Suprapubic skin (tissue), 4 donors: ENCODE data around the gene ZNF560. TPM values are rescaled to one million over a fixed set of nuclear protein-coding genes. Genes with fewer than 3 reads are reported as not detected.

Experiments
- DNase-seq, 2 donors: peaks; one replicate each; pipeline ENCODE4 v3.0.0-alpha.2; 2019; ENCODE audit warnings: low spot score in 2 of 2
- H3K27ac ChIP-seq: fragments of 200-600 bp; sonication (generic); one replicate; pipeline ENCODE4 v1.5.1; 2019
- H3K27me3 ChIP-seq: fragments of 200-600 bp; sonication (generic); one replicate; pipeline ENCODE4 v1.5.1; 2019
- H3K36me3 ChIP-seq: fragments of 200-600 bp; sonication (generic); one replicate; pipeline ENCODE4 v1.5.1; 2019
- H3K4me1 ChIP-seq: fragments of 200-600 bp; sonication (generic); one replicate; pipeline ENCODE4 v1.5.1; 2019
- H3K4me3 ChIP-seq: fragments of 200-600 bp; sonication (generic); one replicate; pipeline ENCODE4 v1.5.1; 2019; ENCODE audit warnings: mild to moderate bottlenecking
- H3K9me3 ChIP-seq: fragments of 200-600 bp; sonication (generic); one replicate; pipeline ENCODE4 v1.5.1; 2019
- CTCF ChIP-seq, 2 donors: fragments of 200-600 bp in 1 of 2; fragments of 450-650 bp in 1 of 2; sonication (generic) in 1 of 2; IDR thresholded peaks; one replicate each; pipeline ENCODE4 v1.5.1; 2016 to 2019; ENCODE audit warnings: antibody characterized with exemption in 2 of 2, mild to moderate bottlenecking in 1 of 2, moderate library complexity in 1 of 2
- EP300 ChIP-seq: sonication (generic); formaldehyde crosslinking; IDR thresholded peaks from one replicate; pipeline ENCODE4 v1.6.1; 2017; ENCODE audit warnings: antibody characterized with exemption
- POLR2A ChIP-seq, 2 donors: fragments of 450-650 bp; IDR thresholded peaks; one replicate each; pipeline ENCODE4 v1.6.1; 2017; ENCODE audit warnings: antibody characterized with exemption in 2 of 2, mild to moderate bottlenecking in 2 of 2, moderate library complexity in 2 of 2
- POLR2AphosphoS5 ChIP-seq, 3 donors: sonication (generic); formaldehyde crosslinking; IDR thresholded peaks; one replicate each; pipeline ENCODE4 v1.6.1; 2017; ENCODE audit warnings: antibody characterized with exemption in 3 of 3
- WGBS: methylation state at CpG from one replicate; pipeline ENCODE4 v1.1.5; 2018; 5-methylcytosine and 5-hydroxymethylcytosine counted together
- total RNA-seq, 4 donors: library from RNA; depleted of rRNA; stranded (reverse); fragments of >200 nt; gene quantifications; one replicate each; pipeline ENCODE4 v1.1.0, GENCODE V29; 2016

Gene ZNF560
- total RNA-seq, 4 donors from 2014 or later = 0.38 TPM; not detected in 3

GRCh38 chr19:9507285-9507684 lies 8.9 kb upstream of the ZNF560 start:
- Histone ChIP-seq H3K4me3 (no peak overlapping the region), H3K27me3 (no peaks in the 10 kb centered on the region), H3K27ac (no peak overlapping the region), H3K4me1 (no peaks in the 10 kb centered on the region), H3K9me3 (peaks cover 47% of the 10 kb centered on the region), H3K36me3 (no peaks in the 10 kb centered on the region)
- no peak for DNase-seq
- no peak for TF ChIP-seq POLR2A (IDR thresholded peaks at IDR 0.05)
- no peak for TF ChIP-seq EP300
- no peak for TF ChIP-seq POLR2AphosphoS5 (IDR thresholded peaks at IDR 0.05)
- no peak for TF ChIP-seq CTCF (IDR thresholded peaks at IDR 0.05)
- WGBS = 87% methylated on average over 3 of the region's 3 CpGs

GRCh38 chr19:9500796-9501195 lies 2.4 kb upstream of the ZNF560 start:
- 90% methylated on average over 1 of the region's 1 CpG for WGBS

DNA sequence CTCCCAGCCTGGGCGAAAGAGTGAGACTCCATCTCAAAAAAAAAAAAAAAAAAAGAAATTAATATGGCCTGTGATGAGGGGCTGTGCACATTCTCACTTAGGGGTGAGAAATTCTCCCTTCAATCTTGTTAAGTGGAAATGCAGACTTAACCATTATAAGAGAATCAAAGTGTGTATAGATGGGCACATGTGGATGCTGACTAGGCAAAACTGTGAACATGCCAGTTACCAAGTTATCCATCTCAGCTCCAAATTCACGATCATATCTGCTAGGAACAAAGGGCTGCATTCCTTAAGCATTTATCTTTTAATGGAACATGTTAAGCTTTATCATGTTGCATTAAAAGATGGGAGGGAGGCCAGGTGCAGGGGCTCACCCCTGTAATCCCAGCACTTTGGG lies 4.3 kb downstream of the ZNF560 start:
- no peak overlapping the region for H3K4me3 ChIP-seq
- no peaks in the 10 kb centered on the region for H3K27me3 ChIP-seq
- no peak overlapping the region for H3K27ac ChIP-seq
- no peaks in the 10 kb centered on the region for H3K36me3 ChIP-seq
- H3K4me1 ChIP-seq = no peaks in the 10 kb centered on the region
- DNase-seq = no peak
- WGBS = 74% methylated on average over 2 of the region's 2 CpGs
- H3K9me3 ChIP-seq = peaks cover 21% of the 10 kb centered on the region
- TF ChIP-seq POLR2A (IDR thresholded peaks at IDR 0.05) (no peak), POLR2AphosphoS5 (IDR thresholded peaks at IDR 0.05) (no peak), EP300 (no peak), CTCF (IDR thresholded peaks at IDR 0.05) (no peak)

More at GRCh38 chr19:9500796-9501195, 2.4 kb upstream of the ZNF560 start:
- no peak overlapping the region for H3K4me3 ChIP-seq
- no peaks in the 10 kb centered on the region for H3K4me1 ChIP-seq
- no peak for DNase-seq
- peaks cover 49% of the 10 kb centered on the region for H3K9me3 ChIP-seq
- H3K27me3 ChIP-seq = no peaks in the 10 kb centered on the region
- H3K36me3 ChIP-seq = no peaks in the 10 kb centered on the region
- TF ChIP-seq POLR2AphosphoS5 (IDR thresholded peaks at IDR 0.05) = no peak
- no peak for TF ChIP-seq CTCF (IDR thresholded peaks at IDR 0.05)
- TF ChIP-seq EP300 = no peak
- H3K27ac ChIP-seq = no peak overlapping the region

DNA sequence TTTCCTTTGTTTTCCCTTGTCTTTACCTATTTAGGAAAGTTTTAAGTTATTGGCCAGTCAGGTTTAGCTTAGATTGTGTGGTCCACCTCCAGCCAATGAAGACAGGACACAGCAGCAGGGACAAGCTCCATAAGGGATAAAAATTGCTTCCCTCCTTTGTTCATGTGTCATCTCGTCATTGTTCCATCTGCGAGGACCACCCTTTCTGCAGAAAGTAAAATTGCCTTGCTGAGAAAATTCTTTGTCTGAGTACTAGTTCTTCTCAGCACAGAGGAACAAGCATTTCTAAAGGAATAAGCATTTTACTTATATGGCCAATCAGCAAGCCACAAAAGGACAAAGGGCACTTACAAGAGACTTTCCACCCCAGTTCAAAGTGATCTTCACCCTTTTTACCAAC lies 11.4 kb downstream of the ZNF560 start:
- 83% methylated on average over 2 of the region's 2 CpGs for WGBS
- Histone ChIP-seq H3K4me3 (no peak overlapping the region), H3K9me3 (peaks cover 38% of the 10 kb centered on the region), H3K27ac (no peak overlapping the region), H3K27me3 (no peaks in the 10 kb centered on the region), H3K36me3 (no peaks in the 10 kb centered on the region), H3K4me1 (no peaks in the 10 kb centered on the region)
- TF ChIP-seq EP300 (no peak), POLR2A (IDR thresholded peaks at IDR 0.05) (no peak), CTCF (IDR thresholded peaks at IDR 0.05) (no peak), POLR2AphosphoS5 (IDR thresholded peaks at IDR 0.05) (no peak)
- no peak for DNase-seq

DNA sequence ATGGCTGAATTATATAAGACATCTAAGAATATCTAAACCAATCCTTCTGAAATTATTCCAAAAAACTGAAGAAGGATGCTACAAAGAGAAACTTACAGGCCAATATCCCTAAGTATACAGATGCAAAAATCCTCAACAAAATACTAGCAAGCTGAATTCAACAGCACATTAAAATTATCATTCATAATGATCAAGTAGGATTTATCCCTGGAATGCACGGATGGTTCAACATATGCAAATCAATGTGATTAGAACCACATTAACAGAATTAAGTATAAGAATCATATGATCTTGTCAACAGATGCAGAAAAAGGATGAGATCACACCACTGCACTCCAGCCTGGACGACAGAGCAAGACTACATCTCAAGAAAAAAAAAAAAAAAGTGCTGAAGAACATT lies 13.3 kb downstream of the ZNF560 start:
- Histone ChIP-seq H3K36me3 (no peaks in the 10 kb centered on the region), H3K27ac (no peak overlapping the region), H3K27me3 (no peaks in the 10 kb centered on the region), H3K9me3 (peaks cover 38% of the 10 kb centered on the region), H3K4me1 (no peaks in the 10 kb centered on the region), H3K4me3 (no peak overlapping the region)
- TF ChIP-seq EP300 (no peak), POLR2A (IDR thresholded peaks at IDR 0.05) (no peak), POLR2AphosphoS5 (IDR thresholded peaks at IDR 0.05) (no peak), CTCF (IDR thresholded peaks at IDR 0.05) (no peak)
- no peak for DNase-seq
- WGBS = 80% methylated on average over 2 of the region's 2 CpGs
